ENCODE results near the gene CCSER1. TPM values are rescaled to one million over a fixed set of nuclear protein-coding genes. Genes with fewer than 3 reads are reported as not detected.

The CCSER1 gene
- total and polyA plus RNA-seq, 2 donors (not counting 1 experiment from before 2014, with no cell fraction given): 10.7 to 39.5 TPM

DNA sequence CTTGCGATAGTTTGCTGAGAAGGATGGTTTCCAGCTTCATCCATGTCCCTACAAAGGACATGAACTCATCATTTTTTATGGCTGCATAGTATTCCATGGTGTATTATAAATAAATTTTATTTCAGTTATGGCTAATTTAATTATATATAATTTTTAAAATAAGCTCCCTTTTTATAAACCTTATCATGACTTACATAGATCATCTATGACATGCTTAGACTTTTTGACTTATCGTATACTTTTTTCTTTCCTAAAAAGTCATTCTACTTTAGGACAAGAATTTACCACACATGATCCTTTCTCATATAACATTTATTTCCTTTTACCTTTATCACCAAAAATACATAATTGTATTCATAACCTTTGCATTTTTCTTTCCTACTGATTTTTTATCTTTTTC lies 376.5 kb downstream of the CCSER1 start:
- H2AFZ ChIP-seq (ENCODE audit: insufficient read depth, low read depth, low read length, poor library complexity, severe bottlenecking): no peak overlapping the region
- H3K36me3 ChIP-seq (replicated peaks in 1 of 2; ENCODE audit: control extremely low read depth in 1 of 2, control insufficient read depth in 1 of 2, extremely low read depth in 1 of 2, insufficient read depth in 2 of 2, low read length in 1 of 2): no peaks in the 10 kb centered on the region
- H3K9ac ChIP-seq (ENCODE audit: low read length): no peak overlapping the region
- H3K79me2 ChIP-seq (ENCODE audit: control insufficient read depth, insufficient read depth, low read length): no peaks in the 10 kb centered on the region
- 100% methylated on average over 1 of the region's 2 CpGs for WGBS (ENCODE audit: insufficient coverage)
- CTCF ChIA-PET: no interaction called here
- peaks cover 8% of the 10 kb centered on the region for H3K9me3 Mint-ChIP-seq (ENCODE audit: insufficient read depth)
- H3K4me1 Mint-ChIP-seq: no peaks in the 10 kb centered on the region
- intact Hi-C loops (cut with micrococcal nuclease): no loop called here
- ATAC-seq (ENCODE audit: low read depth) (no peak), DNase-seq (no peak)
- H3K27me3 Mint-ChIP-seq: no peaks in the 10 kb centered on the region
- no peaks in the 10 kb centered on the region for H3K27me3 ChIP-seq (replicated peaks in 1 of 4; ENCODE audit: control extremely low read depth in 1 of 4, control insufficient read depth in 3 of 4, insufficient read depth in 4 of 4, low read length in 3 of 4)
- H3K4me3 Mint-ChIP-seq: no peak overlapping the region
- H3K4me1 ChIP-seq (ENCODE audit: control insufficient read depth in 2 of 2, insufficient read depth in 2 of 2, low read length in 2 of 2): no peaks in the 10 kb centered on the region
- H3K27ac ChIP-seq (ENCODE audit: low read length in 2 of 2): no peak overlapping the region
- H3K9me3 ChIP-seq (ENCODE audit: control extremely low read depth in 1 of 3, control insufficient read depth in 2 of 3, insufficient read depth in 1 of 3, low read length in 2 of 3): peaks cover 0 to 5% (median 2%) of the 10 kb centered on the region in 3 donors
- H4K20me1 ChIP-seq (ENCODE audit: control insufficient read depth, insufficient read depth, low read length, poor library complexity, severe bottlenecking): no peaks in the 10 kb centered on the region
- POLR2A ChIA-PET: no interaction called here
- no peak overlapping the region for H3K4me2 ChIP-seq (replicated peaks; ENCODE audit: low read depth, low read length, poor library complexity, severe bottlenecking)
- no peak for TF ChIP-seq EZH2 (IDR thresholded peaks at IDR 0.05; ENCODE audit: borderline replicate concordance, insufficient read depth, low read depth, low read length, poor library complexity, severe bottlenecking)
- no peak for TF ChIP-seq CTCF (IDR thresholded peaks at IDR 0.05)
- no peak overlapping the region for H3K4me3 ChIP-seq (ENCODE audit: control extremely low read depth in 1 of 5, extremely low read depth in 1 of 5, insufficient read depth in 1 of 5, low read depth in 2 of 5, low read length in 4 of 5)
- H3K27ac Mint-ChIP-seq: no peak overlapping the region

GRCh38 chr4:90515191-90515590 lies 388.0 kb downstream of the CCSER1 start:
- Mint-ChIP-seq H3K27ac (no peak overlapping the region), H3K9me3 (ENCODE audit: insufficient read depth) (no peaks in the 10 kb centered on the region), H3K4me3 (no peak overlapping the region), H3K27me3 (no peaks in the 10 kb centered on the region), H3K4me1 (no peaks in the 10 kb centered on the region)
- no peaks in the 10 kb centered on the region for H3K79me2 ChIP-seq (ENCODE audit: control insufficient read depth, insufficient read depth, low read length)
- no peaks in the 10 kb centered on the region for H3K4me1 ChIP-seq (ENCODE audit: control insufficient read depth in 2 of 2, insufficient read depth in 2 of 2, low read length in 2 of 2)
- ChIA-PET POLR2A (no interaction called here), CTCF (no interaction called here)
- no peaks in the 10 kb centered on the region for H3K27me3 ChIP-seq (replicated peaks in 1 of 4; ENCODE audit: control extremely low read depth in 1 of 4, control insufficient read depth in 3 of 4, insufficient read depth in 4 of 4, low read length in 3 of 4)
- H3K9me3 ChIP-seq (ENCODE audit: control extremely low read depth in 1 of 3, control insufficient read depth in 2 of 3, insufficient read depth in 1 of 3, low read length in 2 of 3): no peaks in the 10 kb centered on the region
- no peak overlapping the region for H3K9ac ChIP-seq (ENCODE audit: low read length)
- TF ChIP-seq CTCF (IDR thresholded peaks at IDR 0.05) (no peak), EZH2 (IDR thresholded peaks at IDR 0.05; ENCODE audit: borderline replicate concordance, insufficient read depth, low read depth, low read length, poor library complexity, severe bottlenecking) (no peak)
- no peak overlapping the region for H3K27ac ChIP-seq (ENCODE audit: low read length in 2 of 2)
- no peak for ATAC-seq (ENCODE audit: low read depth)
- DNase-seq: no peak
- intact Hi-C loops (cut with micrococcal nuclease): no loop called here
- no peak overlapping the region for H3K4me2 ChIP-seq (replicated peaks; ENCODE audit: low read depth, low read length, poor library complexity, severe bottlenecking)
- H3K36me3 ChIP-seq (replicated peaks in 1 of 2; ENCODE audit: control extremely low read depth in 1 of 2, control insufficient read depth in 1 of 2, extremely low read depth in 1 of 2, insufficient read depth in 2 of 2, low read length in 1 of 2): no peaks in the 10 kb centered on the region
- no peak overlapping the region for H3K4me3 ChIP-seq (ENCODE audit: control extremely low read depth in 1 of 5, extremely low read depth in 1 of 5, insufficient read depth in 1 of 5, low read depth in 2 of 5, low read length in 4 of 5)
- H4K20me1 ChIP-seq (ENCODE audit: control insufficient read depth, insufficient read depth, low read length, poor library complexity, severe bottlenecking): no peaks in the 10 kb centered on the region
- no peak overlapping the region for H2AFZ ChIP-seq (ENCODE audit: insufficient read depth, low read depth, low read length, poor library complexity, severe bottlenecking)

Measured in B cell (primary cell).